Fibroblast of skin of right biceps (primary cell): ENCODE measurements around the gene TSPAN14.
"Not testable (repeated sequence)": the region's sequence is repeated elsewhere in the genome, so short reads cannot be mapped to it uniquely, and the experiment has no call there.

Source experiments
- DNase-seq: peaks from one replicate; pipeline ENCODE4 v3.0.0-alpha.2; 2013

TSPAN14 gene

GRCh38 chr10:80472234-80473095 lies 18.4 kb downstream of the TSPAN14 start:
- DNase-seq: peak; percentile 87

DNA sequence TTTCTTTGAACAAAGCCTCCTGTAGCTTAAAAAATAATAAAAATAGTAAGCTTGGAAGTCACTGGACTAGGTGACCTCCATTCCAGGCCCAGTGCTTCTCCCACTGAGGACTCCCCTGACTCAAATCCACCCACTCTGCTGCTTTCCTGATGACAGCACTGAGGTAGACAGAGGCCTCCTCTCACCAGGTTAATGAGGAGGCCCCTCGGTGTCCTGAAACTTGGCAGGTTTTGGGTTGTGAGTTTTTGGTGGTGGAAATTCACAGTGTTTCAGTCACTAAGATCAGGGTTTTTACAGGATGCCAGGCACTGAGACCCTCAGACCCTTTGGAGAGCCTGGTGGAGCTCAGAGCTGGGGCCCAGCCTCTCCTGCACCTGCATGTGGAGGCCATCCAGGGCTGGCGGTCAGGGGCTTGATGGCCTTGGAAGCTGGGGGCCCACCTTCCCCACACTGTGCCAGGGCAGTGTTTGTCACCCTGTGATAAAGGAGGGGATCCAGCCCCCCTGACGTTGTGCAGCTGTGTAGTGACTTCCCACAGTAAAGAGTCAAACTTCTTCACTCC lies 19.1 kb downstream of the TSPAN14 start:
- DNase-seq: no peak

DNA sequence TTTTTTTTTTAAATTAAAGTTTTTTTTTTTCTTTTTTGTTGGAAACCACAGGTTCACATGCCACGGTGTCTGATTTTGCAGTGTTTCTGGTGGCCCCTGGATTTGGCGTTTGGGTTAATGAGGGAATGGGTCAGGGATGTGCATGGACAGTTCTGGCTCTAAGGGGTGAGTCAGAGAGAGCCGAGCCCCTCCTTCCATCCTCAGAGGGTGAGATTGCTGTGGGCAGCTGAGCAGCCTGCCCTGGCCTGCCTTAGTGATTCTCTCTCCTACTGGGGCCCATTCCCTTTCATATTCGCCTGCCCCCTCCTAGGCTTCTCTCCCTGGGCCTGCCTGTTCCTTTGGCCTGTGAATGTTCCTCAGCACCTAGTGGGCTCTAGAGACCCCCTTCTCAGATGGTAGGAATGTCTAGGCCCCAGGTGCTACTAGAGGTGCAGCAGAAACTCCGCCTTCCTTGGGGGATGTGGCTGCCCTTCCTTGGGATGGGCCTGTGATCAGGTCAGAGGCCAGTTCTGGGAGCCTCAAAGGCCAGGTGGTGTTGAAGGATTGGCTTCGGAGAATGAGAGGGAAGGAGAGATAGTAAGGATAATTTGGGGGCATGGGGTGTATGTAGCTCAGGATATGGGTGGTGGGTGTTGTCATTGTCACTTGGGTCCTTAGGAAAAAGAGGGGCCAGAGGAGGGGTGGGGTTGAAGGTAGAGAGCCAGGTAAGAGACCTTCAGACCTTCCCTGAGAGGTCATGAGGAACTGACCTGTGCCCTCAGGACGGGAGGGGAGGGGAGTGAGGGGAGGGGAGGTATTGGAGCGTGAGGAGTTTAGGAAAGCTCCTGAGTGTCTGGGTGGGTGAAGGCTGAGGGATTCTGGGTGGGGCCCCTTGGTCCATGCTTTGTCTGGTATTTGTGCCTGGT lies 19.8 kb downstream of the TSPAN14 start:
- no peak for DNase-seq

- DNase-seq: no peak
These were observed 20.4 kb downstream of the TSPAN14 start for GRCh38 chr10:80474597-80474910.

- no peak for DNase-seq
These were observed 20.8 kb downstream of the TSPAN14 start for GRCh38 chr10:80474941-80475340.

GRCh38 chr10:80475641-80476040 lies 21.5 kb downstream of the TSPAN14 start:
- not testable (repeated sequence) for DNase-seq

GRCh38 chr10:80476685-80477084 lies 22.6 kb downstream of the TSPAN14 start:
- no peak for DNase-seq

DNA sequence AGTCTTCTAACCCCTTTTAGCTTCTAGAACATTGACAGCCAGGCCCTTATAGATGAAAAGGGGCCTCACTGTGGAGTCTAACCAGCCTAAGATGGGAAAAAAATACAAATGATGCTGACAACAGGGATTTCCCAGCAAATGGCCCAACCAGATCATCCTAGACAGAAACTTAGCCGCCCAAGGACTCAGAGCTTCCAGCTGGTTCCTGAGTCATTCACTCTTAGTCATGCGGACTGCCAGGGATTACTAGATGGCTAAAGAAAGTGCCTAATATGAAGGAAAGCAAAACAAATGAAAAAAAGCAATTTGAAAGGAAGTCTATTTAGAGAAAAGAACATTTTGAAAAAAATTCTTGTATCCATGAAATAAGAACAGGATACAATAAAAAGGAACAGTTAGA lies 23.7 kb downstream of the TSPAN14 start:
- peak; percentile 85 for DNase-seq

DNA sequence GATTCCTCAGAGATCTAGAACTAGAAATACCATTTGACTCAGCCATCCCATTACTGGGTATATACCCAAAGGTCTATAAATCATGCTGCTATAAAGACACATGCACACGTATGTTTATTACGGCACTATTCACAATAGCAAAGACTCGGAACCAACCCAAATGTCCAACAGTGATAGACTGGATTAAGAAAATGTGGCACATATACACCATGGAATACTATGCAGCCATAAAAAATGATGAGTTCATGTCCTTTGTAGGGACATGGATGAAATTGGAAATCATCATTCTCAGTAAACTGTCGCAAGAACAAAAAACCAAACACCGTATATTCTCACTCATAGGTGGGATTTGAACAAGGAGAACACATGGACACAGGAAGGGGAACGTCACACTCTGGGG lies 26.3 kb downstream of the TSPAN14 start:
- DNase-seq: not testable (repeated sequence)

- DNase-seq: no peak
These were observed 26.7 kb downstream of the TSPAN14 start for GRCh38 chr10:80480852-80481251.

- no peak for DNase-seq
These were observed 30.1 kb downstream of the TSPAN14 start for GRCh38 chr10:80484243-80484642.

GRCh38 chr10:80484676-80485075 lies 30.6 kb downstream of the TSPAN14 start:
- no peak for DNase-seq

GRCh38 chr10:80485076-80485945 lies 31.2 kb downstream of the TSPAN14 start:
- no peak for DNase-seq

DNA sequence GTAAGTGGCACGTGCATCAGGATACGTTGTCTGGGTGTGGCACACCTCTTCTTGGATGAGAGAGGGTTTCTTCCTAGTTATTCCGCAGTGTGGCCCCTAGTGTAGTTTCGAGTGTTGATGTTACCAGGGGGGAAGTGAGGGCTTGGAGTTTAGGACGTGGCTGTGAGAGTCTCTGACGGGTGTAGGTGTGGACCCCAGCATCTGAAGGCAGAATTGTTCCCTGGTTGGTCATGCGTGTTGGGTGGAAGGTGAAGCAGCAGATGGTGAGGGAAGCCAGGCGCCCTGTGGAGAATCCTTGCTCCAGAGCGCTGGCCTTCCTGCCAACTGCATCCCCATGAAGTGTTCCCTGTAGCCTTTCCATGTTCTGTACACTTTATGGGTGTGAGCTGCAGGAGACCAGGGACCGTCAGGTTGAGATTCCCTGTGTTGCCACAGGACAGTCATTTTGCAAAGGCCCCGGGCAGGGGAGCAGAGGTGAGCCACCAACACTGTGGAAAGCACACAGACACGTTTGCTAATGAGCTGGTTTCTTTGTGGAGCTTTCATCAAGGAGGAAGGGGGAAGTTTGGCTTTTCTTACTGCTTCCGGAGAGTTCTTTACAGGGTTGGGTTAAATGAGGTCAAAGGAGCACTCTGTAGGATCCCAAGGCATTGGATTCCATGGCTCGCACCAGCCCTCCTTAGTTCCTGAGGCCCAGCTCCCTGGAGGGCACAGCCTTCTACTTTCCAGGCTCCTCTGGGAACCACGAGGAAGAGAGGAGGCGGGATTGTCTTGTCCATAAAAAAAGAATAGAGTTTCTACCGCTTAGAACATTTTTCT lies 32.0 kb downstream of the TSPAN14 start:
- DNase-seq: no peak

DNA sequence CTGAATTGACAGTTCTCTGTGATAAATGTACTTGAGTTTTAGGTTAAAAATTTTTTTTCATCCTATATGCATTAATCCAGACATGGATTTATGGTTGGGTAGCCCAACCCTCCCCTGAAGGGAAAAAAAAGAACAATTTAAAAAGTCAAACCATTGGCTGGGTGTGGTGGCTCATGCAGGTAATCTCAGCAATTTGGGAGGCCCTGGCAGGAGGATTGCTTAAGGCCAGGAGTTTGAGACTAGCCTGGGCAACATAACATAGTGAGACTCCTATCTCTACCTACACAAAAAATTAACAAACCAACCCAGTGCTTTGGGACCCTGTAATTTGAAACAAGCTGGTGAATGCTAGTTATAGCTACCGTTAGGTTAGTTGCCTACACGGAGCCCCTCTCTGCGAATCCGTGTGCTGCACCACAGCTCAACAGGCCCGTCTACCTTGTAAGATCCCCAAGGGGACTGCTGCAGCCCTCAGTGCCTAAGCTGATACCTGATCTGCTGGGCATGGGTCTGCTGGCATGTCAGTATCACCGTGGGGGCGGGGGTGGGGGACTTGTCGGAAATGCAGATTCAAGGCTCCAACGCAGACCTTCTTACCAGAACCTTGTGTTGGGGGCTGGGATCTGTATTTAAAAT lies 32.8 kb downstream of the TSPAN14 start:
- no peak for DNase-seq

GRCh38 chr10:80487421-80487785 lies 33.3 kb downstream of the TSPAN14 start:
- no peak for DNase-seq

- no peak for DNase-seq
These were observed 33.9 kb downstream of the TSPAN14 start for GRCh38 chr10:80487791-80488538.

- DNase-seq: no peak
These were observed 34.5 kb downstream of the TSPAN14 start for GRCh38 chr10:80488539-80489066.

DNA sequence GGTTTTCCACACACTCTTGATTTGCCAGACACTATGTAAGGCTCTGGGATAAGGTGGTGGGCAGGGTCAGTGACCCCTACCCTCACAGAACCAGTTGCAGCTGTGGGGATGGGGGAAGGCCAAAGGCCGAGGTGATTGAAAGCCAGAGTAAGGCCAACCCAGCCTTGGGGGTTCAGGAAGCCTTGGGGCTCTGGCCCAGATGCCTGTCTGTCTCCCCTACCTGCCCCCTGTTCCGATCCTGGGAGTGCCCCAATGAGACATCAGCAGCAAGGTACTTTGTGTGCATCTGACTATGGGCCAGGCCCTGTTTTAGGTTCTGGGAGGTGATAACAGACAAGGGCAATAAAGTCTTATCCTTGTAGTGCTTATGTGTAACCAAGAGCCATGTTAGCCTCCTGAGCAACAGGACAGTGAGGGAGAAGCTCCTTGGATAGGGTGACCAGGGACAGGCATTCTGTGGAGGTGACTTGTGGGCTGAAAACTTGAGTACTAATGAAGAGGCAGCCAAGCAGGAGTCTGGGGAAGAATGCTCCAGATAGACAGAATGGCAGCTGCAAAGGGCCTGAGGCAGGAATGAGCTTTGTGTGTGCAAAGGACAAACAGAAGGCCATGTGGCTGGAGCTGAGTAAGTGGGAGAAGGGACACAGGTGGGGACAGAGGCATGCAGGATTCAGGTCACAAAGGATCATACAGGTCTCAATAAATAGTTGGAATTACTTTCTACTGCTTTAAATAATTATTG lies 35.4 kb downstream of the TSPAN14 start:
- DNase-seq: no peak
